PC-3 (cell line): ENCODE data around the gene NUDT22. TPM values are rescaled to one million over a fixed set of nuclear protein-coding genes. Genes with fewer than 3 reads are reported as not detected.

Source experiments
- ATAC-seq: fragments of 200-7000 bp; cut with Tn5 transposase; 2 replicates; pipeline ENCODE4 v1.9.1; 2020; ENCODE audit warnings: mild to moderate bottlenecking, moderate library complexity
- BruUV-seq: library from RNA; stranded (reverse); fragments of 400-500 nt; replicated peaks from 2 replicates; lab custom pipeline; 2021; lab: Mats Ljungman, UMichigan
- CTCF ChIA-PET: fragments of 300-600 bp; sonication (Branson Sonifier 250); formaldehyde crosslinking; loops from one replicate; lab custom pipeline; 2022; ENCODE audit warnings: antibody characterized with exemption; lab: Charles Lee
- POLR2A ChIA-PET: fragments of 300-600 bp; sonication (Branson Sonifier 250); formaldehyde crosslinking; loops from one replicate; lab custom pipeline; 2022; ENCODE audit warnings: antibody characterized with exemption; ENCODE audit not compliant: unreplicated experiment; lab: Charles Lee
- DNase-seq: peaks from one replicate; pipeline ENCODE4 v3.0.0-alpha.2; 2015
- H2AFZ ChIP-seq: fragments of 300-600 bp; sonication (generic); 2 replicates; pipeline ENCODE4 v1.6.0; 2016; ENCODE audit warnings: antibody characterized with exemption, low read length
- H3F3A ChIP-seq: fragments of 300-600 bp; sonication (generic); one replicate; pipeline ENCODE4 v1.6.0; 2017; ENCODE audit warnings: antibody characterized with exemption, low read length, control low read depth, mild to moderate bottlenecking; ENCODE audit not compliant: unreplicated experiment
- H3K27ac ChIP-seq: fragments of 300-600 bp; sonication (generic); 2 replicates; pipeline ENCODE4 v1.5.1; 2016; ENCODE audit warnings: mild to moderate bottlenecking, low read length
- H3K27me3 ChIP-seq: fragments of 300-600 bp; sonication (generic); 2 replicates; pipeline ENCODE4 v1.6.1; 2016; ENCODE audit warnings: low read length, mixed read lengths
- H3K36me3 ChIP-seq: fragments of 300-600 bp; sonication (generic); 2 replicates; pipeline ENCODE4 v1.6.1; 2016; ENCODE audit warnings: low read depth, mixed run types, low read length, mixed read lengths
- H3K4me1 ChIP-seq: fragments of 300-600 bp; sonication (generic); 2 replicates; pipeline ENCODE4 v1.5.1; 2016; ENCODE audit warnings: low read length; ENCODE audit not compliant: insufficient read depth
- H3K4me2 ChIP-seq: fragments of 300-600 bp; sonication (generic); 2 replicates; pipeline ENCODE4 v1.6.0; 2016; ENCODE audit warnings: low read length
- H3K4me3 ChIP-seq: fragments of 300-600 bp; sonication (generic); 2 replicates; pipeline ENCODE4 v1.5.1; 2016; ENCODE audit warnings: mild to moderate bottlenecking, low read length, mixed read lengths
- H3K79me2 ChIP-seq: fragments of 300-600 bp; sonication (generic); 2 replicates; pipeline ENCODE4 v1.6.1; 2017; ENCODE audit warnings: low read length, mixed read lengths
- H3K9ac ChIP-seq: fragments of 300-600 bp; sonication (generic); 2 replicates; pipeline ENCODE4 v1.6.0; 2016; ENCODE audit warnings: mild to moderate bottlenecking, low read length
- H3K9me2 ChIP-seq: fragments of 300-600 bp; sonication (generic); replicated peaks from 2 replicates; pipeline ENCODE4 v1.6.1; 2016; ENCODE audit warnings: mixed run types, low read length, mixed read lengths
- H3K9me3 ChIP-seq: fragments of 300-600 bp; sonication (generic); 2 replicates; pipeline ENCODE4 v1.6.1; 2016; ENCODE audit warnings: low read length, mixed read lengths
- H4K20me1 ChIP-seq: fragments of 300-600 bp; sonication (generic); 2 replicates; pipeline ENCODE4 v1.6.1; 2016; ENCODE audit warnings: low read length, mixed read lengths
- CTCF ChIP-seq: fragments of 300-600 bp; sonication (generic); conservative IDR thresholded peaks from 2 replicates; pipeline ENCODE4 v1.5.1; 2017; ENCODE audit warnings: antibody characterized with exemption, low read depth, mild to moderate bottlenecking, low read length
- EZH2 ChIP-seq: fragments of 300-600 bp; sonication (generic); IDR thresholded peaks from one replicate; pipeline ENCODE4 v1.6.1; 2017; ENCODE audit warnings: antibody characterized with exemption, mild to moderate bottlenecking, low read length; ENCODE audit not compliant: unreplicated experiment
- EZH2phosphoT487 ChIP-seq: fragments of 300-600 bp; sonication (generic); IDR thresholded peaks from 2 replicates; pipeline ENCODE4 v1.6.1; 2018; ENCODE audit warnings: mild to moderate bottlenecking, antibody characterized with exemption, low read length, borderline replicate concordance
- intact Hi-C: fragments of 100-400 bp; cut with micrococcal nuclease; formaldehyde crosslinking; loops from 2 replicates; pipeline ENCODE4 v1.9.0; 2023
- total RNA-seq: library from RNA; depleted of rRNA; stranded (reverse); fragments of >200 nt; gene quantifications from 2 replicates; pipeline ENCODE4 v1.2.3, GENCODE V29; 2014

The NUDT22 gene
- total RNA-seq, 1 experiment from 2014 or later, result 98.3 TPM

- no peaks in the 10 kb centered on the region for H3K9me3 ChIP-seq
- no peak overlapping the region for H3K27ac ChIP-seq
- intact Hi-C loops, result loop anchor here (1.0 kb wide), 1 partner anchor 22 kb away; no protein-coding TSS in a partner anchor
- H3K27me3 ChIP-seq, result no peaks in the 10 kb centered on the region
- POLR2A ChIA-PET, result interaction anchor here (0.7 to 1.2 kb wide), 2 partner anchors 17 to 19 kb away, joined by 3 to 5 read pairs; no protein-coding TSS in a partner anchor
- peak overlapping the region; percentile 97 for H3K4me2 ChIP-seq
- H2AFZ ChIP-seq, result peak overlapping the region; percentile 92
- H3F3A ChIP-seq, result no peaks in the 10 kb centered on the region
- no peaks in the 10 kb centered on the region for H4K20me1 ChIP-seq
- CTCF ChIA-PET, result interaction anchor here (0.7 to 2.0 kb wide), 3 partner anchors 22 to 423 kb away, joined by 3 to 9 read pairs (median 3); no protein-coding TSS in a partner anchor
- TSS peak; percentile 70 for BruUV-seq
- peaks cover 39% of the 10 kb centered on the region for H3K4me1 ChIP-seq
- peak; percentile 47 for DNase-seq
- H3K9me2 ChIP-seq, result no peaks in the 10 kb centered on the region
- ATAC-seq, result peak; percentile 36
- peak overlapping the region; percentile 83 for H3K4me3 ChIP-seq
- no peak for TF ChIP-seq EZH2
- no peak for TF ChIP-seq EZH2phosphoT487
- no peak for TF ChIP-seq CTCF
- H3K79me2 ChIP-seq, result peaks cover 25% of the 10 kb centered on the region
- 0 out of 2 replicates have a peak, but pooled peaks cover 3% of the 10 kb centered on the region for H3K36me3 ChIP-seq
- peak overlapping the region; percentile 79 for H3K9ac ChIP-seq
These were observed 505 bp downstream of the NUDT22 start for GRCh38 chr11:64226507-64227051.

GRCh38 chr11:64227405-64227956 lies 1.4 kb downstream of the NUDT22 start:
- DNase-seq (peak; percentile 29), ATAC-seq (no peak)
- no peaks in the 10 kb centered on the region for H3K27me3 ChIP-seq
- TF ChIP-seq EZH2phosphoT487, result no peak
- no peak for TF ChIP-seq EZH2
- no peak for TF ChIP-seq CTCF
- peaks cover 25% of the 10 kb centered on the region for H3K79me2 ChIP-seq
- intact Hi-C loops, result no loop called here
- H3K36me3 ChIP-seq, result 0 out of 2 replicates have a peak, but pooled peaks cover 3% of the 10 kb centered on the region
- no TSS peak for BruUV-seq
- peak overlapping the region; percentile 83 for H3K4me3 ChIP-seq
- ChIA-PET CTCF (interaction anchor here (0.9 to 2.0 kb wide), 2 partner anchors 23 to 77 kb away, joined by 3 to 9 read pairs; no protein-coding TSS in a partner anchor), POLR2A (interaction anchor here (1.2 kb wide), 1 partner anchor 18 kb away, joined by 5 read pairs; no protein-coding TSS in a partner anchor)
- no peaks in the 10 kb centered on the region for H3F3A ChIP-seq
- no peak overlapping the region for H3K9ac ChIP-seq
- H3K4me1 ChIP-seq, result peaks cover 39% of the 10 kb centered on the region
- no peak overlapping the region for H3K27ac ChIP-seq
- no peaks in the 10 kb centered on the region for H3K9me2 ChIP-seq
- H3K9me3 ChIP-seq, result no peaks in the 10 kb centered on the region
- H4K20me1 ChIP-seq, result no peaks in the 10 kb centered on the region
- H3K4me2 ChIP-seq, result peak overlapping the region; percentile 97
- no peak overlapping the region for H2AFZ ChIP-seq
